CD14-positive monocyte (primary cell): Measurements from ENCODE around the gene KLHDC10. TPM values are rescaled to one million over a fixed set of nuclear protein-coding genes. Genes with fewer than 3 reads are reported as not detected.
A peak's percentile ranks its signal among the peaks of the same experiment; 100 is the strongest.

Source experiments
- DNase-seq, 3 donors: peaks; one replicate each; pipeline ENCODE4 v3.0.0-alpha.2; 2011 to 2022
- H2AFZ ChIP-seq: 2 replicates; pipeline ENCODE4 v1.6.0; 2012; ENCODE audit warnings: mild to moderate bottlenecking, low read depth, low read length, inconsistent platforms; ENCODE audit not compliant: insufficient read depth, poor library complexity, severe bottlenecking
- H3K27ac ChIP-seq, 2 donors: 1 replicate in 1 of 2; 2 replicates in 1 of 2; pipeline ENCODE4 v1.5.1; 2012 to 2013; ENCODE audit warnings: low read length in 2 of 2, control low read depth in 1 of 2, inconsistent platforms in 1 of 2, low read depth in 1 of 2, mild to moderate bottlenecking in 1 of 2
- H3K27me3 ChIP-seq, 2 donors: one replicate each; pipeline versions ENCODE4 v1.6.0 to v1.6.1; 2011 to 2013; ENCODE audit warnings: low read length in 2 of 2; ENCODE audit not compliant: control insufficient read depth in 2 of 2, insufficient read depth in 2 of 2
- H3K36me3 ChIP-seq, 2 donors: replicated peaks in 1 of 2; 1 replicate in 1 of 2; 2 replicates in 1 of 2; pipeline versions ENCODE4 v1.5.1 to v1.6.1; 2012 to 2013; ENCODE audit warnings: low read length in 2 of 2, control low read depth in 1 of 2, inconsistent platforms in 1 of 2, mild to moderate bottlenecking in 1 of 2; ENCODE audit not compliant: insufficient read depth in 2 of 2, control insufficient read depth in 1 of 2
- H3K4me1 ChIP-seq, 2 donors: 1 replicate in 1 of 2; 2 replicates in 1 of 2; pipeline versions ENCODE4 v1.5.1 to v1.6.1; 2012 to 2013; ENCODE audit warnings: low read length in 2 of 2, control low read depth in 1 of 2, inconsistent platforms in 1 of 2, mild to moderate bottlenecking in 1 of 2, moderate library complexity in 1 of 2; ENCODE audit not compliant: insufficient read depth in 2 of 2, control insufficient read depth in 1 of 2
- H3K4me2 ChIP-seq: replicated peaks from 2 replicates; pipeline ENCODE3; 2012; ENCODE audit warnings: low read length, moderate library complexity, mild to moderate bottlenecking; ENCODE audit not compliant: poor library complexity, severe bottlenecking; ENCODE audit errors: extremely low read depth
- H3K4me3 ChIP-seq, 3 experiments: fragments of 200-600 bp in 1 of 3; sonication (generic) in 1 of 3; replicated peaks in 1 of 3; 1 replicate in 2 of 3; 2 replicates in 1 of 3; pipeline ENCODE4 v1.5.1; 2011 to 2013; ENCODE audit warnings: low read length in 3 of 3, mild to moderate bottlenecking in 3 of 3, control low read depth in 2 of 3, low read depth in 2 of 3, inconsistent platforms in 1 of 3, moderate library complexity in 1 of 3
- H3K79me2 ChIP-seq: 2 replicates; pipeline ENCODE4 v1.6.0; 2012; ENCODE audit warnings: mild to moderate bottlenecking, control low read depth, inconsistent platforms, low read length, moderate library complexity; ENCODE audit not compliant: insufficient read depth
- H3K9ac ChIP-seq: 2 replicates; pipeline ENCODE4 v1.6.0; 2017; ENCODE audit warnings: low read length, mild to moderate bottlenecking; ENCODE audit not compliant: insufficient read depth, poor library complexity, severe bottlenecking
- H3K9me3 ChIP-seq, 2 donors: replicated peaks in 1 of 2; 1 replicate in 1 of 2; 2 replicates in 1 of 2; pipeline versions ENCODE4 v1.5.1 to v1.6.1; 2012 to 2013; ENCODE audit warnings: low read length in 2 of 2, control low read depth in 1 of 2; ENCODE audit not compliant: control insufficient read depth in 1 of 2, insufficient read depth in 1 of 2
- H4K20me1 ChIP-seq: 2 replicates; pipeline ENCODE4 v1.6.0; 2012; ENCODE audit warnings: mild to moderate bottlenecking, low read length, control low read depth, moderate library complexity; ENCODE audit not compliant: insufficient read depth
- H3K27ac Mint-ChIP-seq, 7 donors: one replicate each; pipeline ENCODE4 v1.8.0; 2020; ENCODE audit warnings: mild to moderate bottlenecking in 7 of 7, mixed read lengths in 7 of 7, moderate library complexity in 6 of 7, inconsistent platforms in 2 of 7
- H3K27me3 Mint-ChIP-seq, 3 donors: one replicate each; pipeline ENCODE4 v1.8.0; 2021 to 2022; ENCODE audit warnings: low read depth in 3 of 3, mild to moderate bottlenecking in 3 of 3, mixed read lengths in 3 of 3, moderate library complexity in 3 of 3, inconsistent platforms in 1 of 3
- H3K36me3 Mint-ChIP-seq, 2 donors: one replicate each; pipeline ENCODE4 v1.8.0; 2020; ENCODE audit warnings: mixed read lengths in 2 of 2, inconsistent platforms in 1 of 2, mild to moderate bottlenecking in 1 of 2
- H3K4me1 Mint-ChIP-seq: one replicate; pipeline ENCODE4 v1.8.0; 2020; ENCODE audit warnings: mild to moderate bottlenecking, mixed read lengths
- H3K4me3 Mint-ChIP-seq, 2 donors: one replicate each; pipeline ENCODE4 v1.8.0; 2020; ENCODE audit warnings: mild to moderate bottlenecking in 2 of 2, mixed read lengths in 2 of 2, moderate library complexity in 1 of 2
- H3K9me3 Mint-ChIP-seq, 7 donors: one replicate each; pipeline ENCODE4 v1.8.0; 2020 to 2022; ENCODE audit warnings: mixed read lengths in 7 of 7, mild to moderate bottlenecking in 6 of 7, moderate library complexity in 6 of 7, inconsistent platforms in 2 of 7
- CTCF ChIP-seq: fragments of 200-600 bp; IDR thresholded peaks from one replicate; pipeline ENCODE4 v1.8.0; 2022; ENCODE audit warnings: antibody characterized with exemption, mild to moderate bottlenecking
- WGBS: methylation state at CpG from one replicate; pipeline ENCODE4 v1.1.5; 2013; ENCODE audit warnings: missing lambda C conversion rate; ENCODE audit not compliant: insufficient coverage; 5-methylcytosine and 5-hydroxymethylcytosine counted together
- intact Hi-C, 2 donors: fragments of 100-400 bp; cut with micrococcal nuclease; formaldehyde crosslinking; loops; one replicate each; pipeline versions ENCODE4 v1.15.0 to v1.15.1; 2023
- polyA plus RNA-seq, 3 donors: library from polyadenylated mRNA; depleted of rRNA in 1 of 3; unstranded in 2 of 3; stranded (reverse) in 1 of 3; fragments of 300-500 nt in 2 of 3; fragments of >200 nt in 1 of 3; fragmentation: Illumina TruSeq in 2 of 3; gene quantifications; 1 replicate in 2 of 3; 2 replicates in 1 of 3; pipeline ENCODE4 v1.2.3, GENCODE V29; 2012 to 2021

The KLHDC10 gene
- polyA plus RNA-seq, 3 donors = 1.1 to 13.9 (median 2.9) TPM

- intact Hi-C loops = no loop called here
- Mint-ChIP-seq H3K9me3 (peaks cover 0 to 3% (median 0%) of the 10 kb centered on the region in 7 donors), H3K27me3 (no peaks in the 10 kb centered on the region), H3K27ac (no peak overlapping the region), H3K36me3 (peaks cover 67 to 82% of the 10 kb centered on the region in 2 donors), H3K4me1 (peaks cover 6% of the 10 kb centered on the region), H3K4me3 (no peak overlapping the region)
- Histone ChIP-seq H3K4me2 (no peak overlapping the region), H3K27ac (no peak overlapping the region), H3K4me3 (no peak overlapping the region), H4K20me1 (no peaks in the 10 kb centered on the region), H2AFZ (no peak overlapping the region), H3K79me2 (no peaks in the 10 kb centered on the region), H3K36me3 (peaks cover 63 to 80% of the 10 kb centered on the region in 2 donors), H3K4me1 (peaks cover 5 to 10% of the 10 kb centered on the region in 2 donors), H3K9me3 (no peaks in the 10 kb centered on the region), H3K9ac (no peak overlapping the region), H3K27me3 (no peaks in the 10 kb centered on the region)
- no peak for TF ChIP-seq CTCF
- WGBS = 97% methylated on average over 9 of the region's 10 CpGs
- no peak for DNase-seq
Measured at GRCh38 chr7:130021105-130021834, 49.1 kb upstream of the KLHDC10 start.

GRCh38 chr7:130022115-130022514 is 48.2 kb upstream of the KLHDC10 start:
- Histone ChIP-seq H3K9ac (no peak overlapping the region), H3K4me3 (no peak overlapping the region), H3K9me3 (no peaks in the 10 kb centered on the region), H3K36me3 (peaks cover 64 to 80% of the 10 kb centered on the region in 2 donors), H2AFZ (no peak overlapping the region), H4K20me1 (no peaks in the 10 kb centered on the region), H3K27ac (no peak overlapping the region), H3K4me1 (peaks cover 14 to 15% of the 10 kb centered on the region in 2 donors), H3K4me2 (no peak overlapping the region), H3K79me2 (no peaks in the 10 kb centered on the region), H3K27me3 (no peaks in the 10 kb centered on the region)
- Mint-ChIP-seq H3K9me3 (peaks cover 0 to 3% (median 0%) of the 10 kb centered on the region in 7 donors), H3K4me3 (no peak overlapping the region), H3K36me3 (peaks cover 68 to 79% of the 10 kb centered on the region in 2 donors), H3K27ac (peak overlapping the region in 4 of 7 donors; percentile 25 to 64 (median 52)), H3K4me1 (peaks cover 13% of the 10 kb centered on the region), H3K27me3 (no peaks in the 10 kb centered on the region)
- DNase-seq = no peak
- no peak for TF ChIP-seq CTCF
- WGBS = 98% methylated on average over 6 of the region's 9 CpGs
- intact Hi-C loops = no loop called here
